ENCODE data around the gene TBC1D10B. TPM values are rescaled to one million over a fixed set of nuclear protein-coding genes. Genes with fewer than 3 reads are reported as not detected.
A peak's percentile ranks its signal among the peaks of the same experiment; 100 is the strongest.

Gene TBC1D10B
- total and polyA plus RNA-seq, 9 of the 15 experiments (the other 6 are each of a cell fraction or from before 2014, with no cell fraction given), result 2.2 to 55.4 (median 17.5) TPM

DNA sequence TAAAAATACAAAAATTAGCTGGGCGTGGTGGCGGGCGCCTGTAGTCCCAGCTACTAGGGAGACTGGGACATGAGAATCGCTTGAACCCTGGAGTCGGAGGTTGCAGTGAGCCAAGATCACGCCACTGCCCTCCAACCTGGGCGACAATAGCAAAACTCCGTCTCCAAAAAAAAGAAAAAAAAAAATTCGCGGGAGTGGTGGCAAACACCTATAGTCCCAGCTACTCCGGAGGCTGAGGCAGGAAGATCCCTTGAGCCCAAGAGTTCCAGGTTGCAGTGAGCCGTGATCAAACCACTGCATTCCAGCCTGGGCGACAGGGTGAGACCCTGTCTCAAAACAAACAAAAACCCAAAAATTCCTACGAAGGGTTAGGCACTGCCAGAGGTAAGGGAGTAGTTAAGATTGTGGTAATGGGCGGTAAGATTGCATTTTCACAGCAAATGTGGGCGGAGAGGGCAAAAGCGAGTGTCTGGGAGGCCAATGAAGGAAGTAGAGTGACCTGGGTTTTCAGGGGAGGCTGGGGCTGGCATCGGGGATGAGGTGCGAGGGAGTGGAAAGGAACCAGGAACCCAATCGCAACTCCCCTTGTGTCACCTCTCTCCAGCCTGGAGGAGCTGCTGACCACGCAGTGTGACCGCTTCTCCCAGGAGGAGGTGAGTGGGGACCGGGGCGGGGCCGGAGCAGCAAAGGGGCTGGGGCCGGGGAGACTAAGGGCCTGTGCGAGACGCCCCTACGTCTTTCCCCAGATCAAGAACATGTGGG lies 6.9 kb upstream of the TBC1D10B start (continued):
- TF ChIP-seq KAT8 (IDR thresholded peaks at IDR 0.05; ENCODE audit: low read depth) (no peak), KDM5B (IDR thresholded peaks at IDR 0.05; ENCODE audit: insufficient replicate concordance, low read depth, low read length) (no peak), CBX5 (IDR thresholded peaks at IDR 0.05; ENCODE audit: borderline replicate concordance, low read depth) (no peak), SRSF7 (optimal IDR thresholded peaks at IDR 0.05; ENCODE audit: low read depth, low read length) (no peak), IRF2 (CRISPR knock-in tag; IDR thresholded peaks at IDR 0.05) (no peak), HOXB6 (CRISPR knock-in tag; IDR thresholded peaks at IDR 0.05; ENCODE audit: borderline replicate concordance) (no peak), NELFE (IDR thresholded peaks at IDR 0.05; ENCODE audit: insufficient read depth, insufficient read length) (no peak), ZNF551 (CRISPR knock-in tag; IDR thresholded peaks at IDR 0.05) (no peak), SOX6 (IDR thresholded peaks at IDR 0.05) (no peak), NFIC (IDR thresholded peaks at IDR 0.05) (0 out of 2 replicates have a peak, but pooled peaks have one; percentile 47), RCOR1 (IDR thresholded peaks at IDR 0.05; ENCODE audit: borderline replicate concordance in 1 of 2, low read depth in 2 of 2, low read length in 2 of 2) (0 out of 4 replicates have a peak, but pooled peaks of 1 of the 2 experiments have one; percentile 2), ILK (tag; IDR thresholded peaks at IDR 0.05; ENCODE audit: borderline replicate concordance, low read depth) (no peak), ZNF121 (CRISPR knock-in tag; conservative IDR thresholded peaks at IDR 0.05) (no peak), MCM5 (IDR thresholded peaks at IDR 0.05; ENCODE audit: low read depth) (no peak), ZNF57 (CRISPR knock-in tag; IDR thresholded peaks at IDR 0.05) (no peak), ZNF584 (CRISPR knock-in tag; IDR thresholded peaks at IDR 0.05; ENCODE audit: low read depth) (no peak), NBN (IDR thresholded peaks at IDR 0.05; ENCODE audit: low read depth) (no peak), MTA3 (IDR thresholded peaks at IDR 0.05; ENCODE audit: borderline replicate concordance) (no peak), EGR1 (conservative IDR thresholded peaks at IDR 0.05) (no peak), SAFB2 (IDR thresholded peaks at IDR 0.05; ENCODE audit: borderline replicate concordance, low read depth, low read length, severe bottlenecking) (no peak)
- TF ChIP-seq, protein P1, sequence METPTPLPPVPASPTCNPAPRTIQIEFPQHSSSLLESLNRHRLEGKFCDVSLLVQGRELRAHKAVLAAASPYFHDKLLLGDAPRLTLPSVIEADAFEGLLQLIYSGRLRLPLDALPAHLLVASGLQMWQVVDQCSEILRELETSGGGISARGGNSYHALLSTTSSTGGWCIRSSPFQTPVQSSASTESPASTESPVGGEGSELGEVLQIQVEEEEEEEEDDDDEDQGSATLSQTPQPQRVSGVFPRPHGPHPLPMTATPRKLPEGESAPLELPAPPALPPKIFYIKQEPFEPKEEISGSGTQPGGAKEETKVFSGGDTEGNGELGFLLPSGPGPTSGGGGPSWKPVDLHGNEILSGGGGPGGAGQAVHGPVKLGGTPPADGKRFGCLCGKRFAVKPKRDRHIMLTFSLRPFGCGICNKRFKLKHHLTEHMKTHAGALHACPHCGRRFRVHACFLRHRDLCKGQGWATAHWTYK (CRISPR knock-in tag; IDR thresholded peaks at IDR 0.05), result no peak
- TF ChIP-seq, protein P2, sequence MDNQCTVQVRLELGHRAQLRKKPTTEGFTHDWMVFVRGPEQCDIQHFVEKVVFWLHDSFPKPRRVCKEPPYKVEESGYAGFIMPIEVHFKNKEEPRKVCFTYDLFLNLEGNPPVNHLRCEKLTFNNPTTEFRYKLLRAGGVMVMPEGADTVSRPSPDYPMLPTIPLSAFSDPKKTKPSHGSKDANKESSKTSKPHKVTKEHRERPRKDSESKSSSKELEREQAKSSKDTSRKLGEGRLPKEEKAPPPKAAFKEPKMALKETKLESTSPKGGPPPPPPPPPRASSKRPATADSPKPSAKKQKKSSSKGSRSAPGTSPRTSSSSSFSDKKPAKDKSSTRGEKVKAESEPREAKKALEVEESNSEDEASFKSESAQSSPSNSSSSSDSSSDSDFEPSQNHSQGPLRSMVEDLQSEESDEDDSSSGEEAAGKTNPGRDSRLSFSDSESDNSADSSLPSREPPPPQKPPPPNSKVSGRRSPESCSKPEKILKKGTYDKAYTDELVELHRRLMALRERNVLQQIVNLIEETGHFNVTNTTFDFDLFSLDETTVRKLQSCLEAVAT (IDR thresholded peaks at IDR 0.05), result peak in 1 of 2 experiments; percentile 29; a peak in 1 of 4 replicates
- TF ChIP-seq, protein P3, sequence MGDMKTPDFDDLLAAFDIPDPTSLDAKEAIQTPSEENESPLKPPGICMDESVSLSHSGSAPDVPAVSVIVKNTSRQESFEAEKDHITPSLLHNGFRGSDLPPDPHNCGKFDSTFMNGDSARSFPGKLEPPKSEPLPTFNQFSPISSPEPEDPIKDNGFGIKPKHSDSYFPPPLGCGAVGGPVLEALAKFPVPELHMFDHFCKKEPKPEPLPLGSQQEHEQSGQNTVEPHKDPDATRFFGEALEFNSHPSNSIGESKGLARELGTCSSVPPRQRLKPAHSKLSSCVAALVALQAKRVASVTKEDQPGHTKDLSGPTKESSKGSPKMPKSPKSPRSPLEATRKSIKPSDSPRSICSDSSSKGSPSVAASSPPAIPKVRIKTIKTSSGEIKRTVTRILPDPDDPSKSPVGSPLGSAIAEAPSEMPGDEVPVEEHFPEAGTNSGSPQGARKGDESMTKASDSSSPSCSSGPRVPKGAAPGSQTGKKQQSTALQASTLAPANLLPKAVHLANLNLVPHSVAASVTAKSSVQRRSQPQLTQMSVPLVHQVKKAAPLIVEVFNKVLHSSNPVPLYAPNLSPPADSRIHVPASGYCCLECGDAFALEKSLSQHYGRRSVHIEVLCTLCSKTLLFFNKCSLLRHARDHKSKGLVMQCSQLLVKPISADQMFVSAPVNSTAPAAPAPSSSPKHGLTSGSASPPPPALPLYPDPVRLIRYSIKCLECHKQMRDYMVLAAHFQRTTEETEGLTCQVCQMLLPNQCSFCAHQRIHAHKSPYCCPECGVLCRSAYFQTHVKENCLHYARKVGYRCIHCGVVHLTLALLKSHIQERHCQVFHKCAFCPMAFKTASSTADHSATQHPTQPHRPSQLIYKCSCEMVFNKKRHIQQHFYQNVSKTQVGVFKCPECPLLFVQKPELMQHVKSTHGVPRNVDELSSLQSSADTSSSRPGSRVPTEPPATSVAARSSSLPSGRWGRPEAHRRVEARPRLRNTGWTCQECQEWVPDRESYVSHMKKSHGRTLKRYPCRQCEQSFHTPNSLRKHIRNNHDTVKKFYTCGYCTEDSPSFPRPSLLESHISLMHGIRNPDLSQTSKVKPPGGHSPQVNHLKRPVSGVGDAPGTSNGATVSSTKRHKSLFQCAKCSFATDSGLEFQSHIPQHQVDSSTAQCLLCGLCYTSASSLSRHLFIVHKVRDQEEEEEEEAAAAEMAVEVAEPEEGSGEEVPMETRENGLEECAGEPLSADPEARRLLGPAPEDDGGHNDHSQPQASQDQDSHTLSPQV (IDR thresholded peaks at IDR 0.05), result no peak

Measured in K562 (cell line).